Activated CD4-positive, alpha-beta T cell treated with anti-CD3 and anti-CD28 coated beads, Interleukin-2, amount 50 U/mL, for 48 hours (primary cell): ENCODE data around the gene OBSCN.
"Not testable (repeated sequence)": the region's sequence is repeated elsewhere in the genome, so short reads cannot be mapped to it uniquely, and the experiment has no call there.

ENCODE experiments used
- DNase-seq, 2 experiments: peaks; one replicate each; pipeline ENCODE4 v3.0.0-alpha.2; 2020

OBSCN gene

GRCh38 chr1:228214921-228215662, 7.2 kb downstream of the OBSCN start:
- no peak for DNase-seq

GRCh38 chr1:228215663-228216116, 7.8 kb downstream of the OBSCN start:
- DNase-seq, result no peak

- DNase-seq, result no peak
These were observed 8.8 kb downstream of the OBSCN start for GRCh38 chr1:228216371-228217320.

- no peak for DNase-seq
These were observed 9.9 kb downstream of the OBSCN start for GRCh38 chr1:228217551-228218344.

GRCh38 chr1:228218513-228219244, 10.8 kb downstream of the OBSCN start:
- no peak for DNase-seq

- DNase-seq, result no peak
These were observed 11.6 kb downstream of the OBSCN start for GRCh38 chr1:228219245-228219961.

GRCh38 chr1:228219962-228220780, 12.3 kb downstream of the OBSCN start:
- DNase-seq, result no peak

GRCh38 chr1:228221097-228221496, 13.3 kb downstream of the OBSCN start:
- DNase-seq, result not testable (repeated sequence)

- DNase-seq, result no peak
These were observed 14.7 kb downstream of the OBSCN start for GRCh38 chr1:228222548-228222947.

GRCh38 chr1:228224198-228225164, 16.6 kb downstream of the OBSCN start:
- DNase-seq, result no peak

- no peak for DNase-seq
These were observed 17.4 kb downstream of the OBSCN start for GRCh38 chr1:228225165-228225710.

- no peak for DNase-seq
These were observed 17.9 kb downstream of the OBSCN start for GRCh38 chr1:228225740-228226139.

GRCh38 chr1:228226141-228226874, 18.5 kb downstream of the OBSCN start:
- no peak for DNase-seq

- no peak for DNase-seq
These were observed 19.3 kb downstream of the OBSCN start for GRCh38 chr1:228226956-228227791.

GRCh38 chr1:228228147-228228546, 20.3 kb downstream of the OBSCN start:
- not testable (repeated sequence) for DNase-seq

GRCh38 chr1:228228601-228229074, 20.8 kb downstream of the OBSCN start:
- no peak for DNase-seq

GRCh38 chr1:228231189-228231588, 23.3 kb downstream of the OBSCN start:
- no peak for DNase-seq
